Naive thymus-derived CD4-positive, alpha-beta T cell (primary cell): Measurements from ENCODE around the gene FUNDC2. TPM values are rescaled to one million over a fixed set of nuclear protein-coding genes. Genes with fewer than 3 reads are reported as not detected.

Source experiments
- ATAC-seq: fragments of 150-1000 bp; cut with Tn5 transposase; 2 replicates; pipeline ENCODE4 v1.10.0; 2021; ENCODE audit warnings: mild to moderate bottlenecking, moderate library complexity
- CTCF ChIA-PET: fragments of 350-600 bp; sonication (Branson Sonifier 250); formaldehyde crosslinking; loops from one replicate; lab custom pipeline; 2021; ENCODE audit warnings: antibody characterized with exemption; lab: Charles Lee
- POLR2A ChIA-PET: fragments of 350-600 bp; sonication (Branson Sonifier 250); formaldehyde crosslinking; loops from one replicate; lab custom pipeline; 2021; ENCODE audit warnings: antibody characterized with exemption, inconsistent platforms; lab: Charles Lee
- DNase-seq, 9 donors: peaks; one replicate each; pipeline versions ENCODE4 v3.0.0 to v3.0.0-alpha.2; 2020 to 2022; ENCODE audit warnings: mixed read lengths in 1 of 9
- H3K27ac ChIP-seq: one replicate; pipeline ENCODE4 v1.7.0; 2013; ENCODE audit warnings: mild to moderate bottlenecking, low read depth, low read length, moderate library complexity
- H3K27me3 ChIP-seq, 2 donors: one replicate each; pipeline ENCODE4 v1.7.0; 2013; ENCODE audit warnings: low read length in 2 of 2, mild to moderate bottlenecking in 2 of 2, moderate library complexity in 2 of 2; ENCODE audit not compliant: control insufficient read depth in 2 of 2, insufficient read depth in 2 of 2
- H3K36me3 ChIP-seq, 3 experiments: 1 replicate in 2 of 3; 2 replicates in 1 of 3; pipeline ENCODE4 v1.7.0; 2013; ENCODE audit warnings: low read length in 3 of 3, mild to moderate bottlenecking in 3 of 3, moderate library complexity in 1 of 3; ENCODE audit not compliant: insufficient read depth in 3 of 3, control insufficient read depth in 2 of 3
- H3K4me1 ChIP-seq, 2 donors: one replicate each; pipeline ENCODE4 v1.7.0; 2013; ENCODE audit warnings: low read length in 2 of 2, mild to moderate bottlenecking in 2 of 2, moderate library complexity in 1 of 2; ENCODE audit not compliant: control insufficient read depth in 2 of 2, insufficient read depth in 2 of 2
- H3K4me3 ChIP-seq: 2 replicates; pipeline ENCODE4 v1.7.0; 2013; ENCODE audit warnings: mild to moderate bottlenecking, low read length
- H3K9me3 ChIP-seq, 3 experiments: 1 replicate in 2 of 3; 2 replicates in 1 of 3; pipeline ENCODE4 v1.7.0; 2013; ENCODE audit warnings: low read length in 3 of 3; ENCODE audit not compliant: control insufficient read depth in 2 of 3
- H3K27ac Mint-ChIP-seq, 9 donors: one replicate each; pipeline ENCODE4 v1.8.0; 2020 to 2022; ENCODE audit warnings: mixed read lengths in 9 of 9, mild to moderate bottlenecking in 8 of 9, moderate library complexity in 5 of 9, inconsistent platforms in 2 of 9
- H3K27me3 Mint-ChIP-seq, 5 donors: one replicate each; pipeline ENCODE4 v1.8.0; 2021 to 2022; ENCODE audit warnings: mixed read lengths in 5 of 5, mild to moderate bottlenecking in 1 of 5
- H3K36me3 Mint-ChIP-seq, 5 donors: one replicate each; pipeline ENCODE4 v1.8.0; 2020 to 2022; ENCODE audit warnings: mixed read lengths in 5 of 5, mild to moderate bottlenecking in 3 of 5, inconsistent platforms in 1 of 5
- H3K4me1 Mint-ChIP-seq, 7 donors: one replicate each; pipeline ENCODE4 v1.8.0; 2020 to 2022; ENCODE audit warnings: mixed read lengths in 7 of 7, mild to moderate bottlenecking in 3 of 7, inconsistent platforms in 1 of 7
- H3K4me3 Mint-ChIP-seq, 10 donors: one replicate each; pipeline ENCODE4 v1.8.0; 2020 to 2022; ENCODE audit warnings: mild to moderate bottlenecking in 10 of 10, mixed read lengths in 10 of 10, moderate library complexity in 6 of 10, inconsistent platforms in 2 of 10
- H3K9me3 Mint-ChIP-seq, 11 donors: one replicate each; pipeline ENCODE4 v1.8.0; 2020 to 2022; ENCODE audit warnings: mixed read lengths in 11 of 11, mild to moderate bottlenecking in 4 of 11, inconsistent platforms in 1 of 11, moderate library complexity in 1 of 11
- intact Hi-C, 2 donors: fragments of 100-400 bp; cut with micrococcal nuclease; formaldehyde crosslinking; loops; one replicate each; pipeline ENCODE4 v1.15.1; 2023
- polyA plus RNA-seq, 2 donors: library from polyadenylated mRNA; unstranded; fragments of 300-500 nt; fragmentation: Illumina TruSeq; gene quantifications; one replicate each; pipeline ENCODE4 v1.2.3, GENCODE V29; 2021
- total RNA-seq, 6 experiments: library from RNA in 5 of 6; stranded (reverse) in 5 of 6; gene quantifications; 1 replicate in 5 of 6; 2 replicates in 1 of 6; pipeline ENCODE4 v1.2.3 and lab custom pipeline; 2021 to 2026

Gene FUNDC2
- total and polyA plus RNA-seq, 7 experiments from 2014 or later: 42.0 to 184 (median 57.9) TPM

DNA sequence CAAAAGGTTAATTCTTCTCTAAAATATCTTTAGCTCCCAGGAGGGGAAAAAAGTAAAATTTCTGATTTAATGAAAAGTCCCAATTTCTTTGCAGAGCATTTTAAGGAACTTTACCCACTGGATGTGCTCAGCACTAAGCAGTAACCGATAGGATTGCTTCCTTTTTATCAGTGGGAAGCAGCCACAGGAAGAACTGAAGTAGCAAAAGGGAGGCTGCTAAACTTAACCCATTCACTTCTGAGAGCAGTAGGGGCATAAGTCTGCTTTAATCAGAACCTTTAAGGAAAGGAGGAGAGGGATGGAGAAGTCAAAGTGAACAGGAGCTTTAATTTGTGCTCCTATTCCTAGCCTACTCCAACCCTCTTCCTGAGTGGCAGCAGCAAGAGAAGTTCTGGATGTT is 4.1 kb upstream of the FUNDC2 start, which contains the start of gene F8:
Gene F8, minus strand, starts transcription at position 139 of the 400 bp plus-strand sequence. CDS start 171 bp downstream, outside the sequence.
- peaks cover 0 to 5% (median under 1%) of the 10 kb centered on the region in 7 donors for H3K4me1 Mint-ChIP-seq
- Histone ChIP-seq H3K4me1 (no peaks in the 10 kb centered on the region), H3K27ac (no peak within 1 kb of the TSS), H3K4me3 (no peak within 1 kb of the TSS), H3K9me3 (no peaks in the 10 kb centered on the region), H3K36me3 (no peaks in the 10 kb centered on the region), H3K27me3 (no peaks in the 10 kb centered on the region)
- peak within 1 kb of the TSS in 3 of 9 donors; percentile 5 to 16 (median 6) for H3K27ac Mint-ChIP-seq
- H3K27me3 Mint-ChIP-seq: peaks cover 0 to 36% (median 0%) of the 10 kb centered on the region in 5 donors
- H3K4me3 Mint-ChIP-seq: no peak within 1 kb of the TSS
- intact Hi-C loops: loop anchor here in 1 of 2 donors (10.0 kb wide), 1 partner anchor 628 kb away; the partner anchor contains the start of gene RPL10
- ATAC-seq (no peak), DNase-seq (no peak)
- H3K36me3 Mint-ChIP-seq: no peaks in the 10 kb centered on the region
- no peaks in the 10 kb centered on the region for H3K9me3 Mint-ChIP-seq
- ChIA-PET CTCF (no interaction called here), POLR2A (interaction anchor here (1.5 kb wide), 1 partner anchor 47 kb away, joined by 3 read pairs; no protein-coding TSS in a partner anchor)

DNA sequence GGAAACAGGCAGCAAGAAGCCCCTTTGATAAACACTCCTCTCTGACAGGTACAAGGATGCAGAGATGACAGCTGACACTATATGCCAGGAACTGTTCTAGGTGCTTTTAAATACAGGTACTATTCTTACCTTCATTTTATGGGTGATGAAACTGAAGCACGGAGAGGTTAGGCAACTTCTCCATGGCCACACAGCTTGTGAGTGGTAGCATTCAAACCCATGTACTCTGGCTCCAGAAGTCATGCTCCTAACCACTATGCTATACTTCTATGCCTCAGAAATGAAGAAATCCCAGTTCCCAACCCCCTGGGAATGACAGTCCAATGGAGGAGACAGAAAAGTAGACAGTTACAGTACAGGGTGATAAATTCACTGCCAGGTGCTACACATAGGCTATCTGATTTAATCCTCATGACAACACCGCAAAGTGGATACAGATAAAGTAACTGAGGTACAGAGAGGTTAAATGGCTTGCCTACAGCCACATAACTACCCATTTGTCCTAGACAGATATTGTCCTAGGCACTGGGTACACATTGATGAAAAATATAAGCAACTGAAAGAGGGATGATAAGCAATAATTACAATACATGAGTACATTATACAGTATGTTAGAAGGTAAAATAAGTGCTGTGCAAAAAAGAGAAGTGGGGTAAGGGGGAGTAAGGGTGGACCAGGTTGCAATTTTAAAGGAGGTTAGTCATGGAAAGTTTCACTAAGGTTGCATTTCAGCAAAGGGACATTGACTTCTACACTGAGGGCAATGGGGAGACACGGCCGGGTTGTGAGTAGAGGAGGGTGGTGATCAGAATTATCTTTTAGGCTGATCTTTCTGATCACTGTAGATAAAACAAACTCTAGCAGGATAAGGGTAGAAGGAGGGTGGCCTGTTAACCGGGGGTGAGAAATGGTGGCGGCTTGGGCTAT is 2.5 kb upstream of the FUNDC2 start:
- Histone ChIP-seq H3K4me3 (no peak overlapping the region), H3K9me3 (no peaks in the 10 kb centered on the region), H3K27ac (no peak overlapping the region), H3K36me3 (no peaks in the 10 kb centered on the region), H3K27me3 (no peaks in the 10 kb centered on the region), H3K4me1 (peaks cover 4 to 12% of the 10 kb centered on the region in 2 donors)
- CTCF ChIA-PET: no interaction called here
- Mint-ChIP-seq H3K4me1 (peaks cover 0 to 17% (median 12%) of the 10 kb centered on the region in 7 donors), H3K27me3 (peaks cover 0 to 36% (median 0%) of the 10 kb centered on the region in 5 donors), H3K27ac (peak overlapping the region in 5 of 9 donors; percentile 13 to 83 (median 48)), H3K4me3 (peak overlapping the region in 4 of 10 donors; percentile 14 to 53 (median 28)), H3K9me3 (no peaks in the 10 kb centered on the region), H3K36me3 (no peaks in the 10 kb centered on the region)
- intact Hi-C loops: loop anchor here in 1 of 2 donors (10.0 kb wide), 1 partner anchor 629 kb away; the partner anchor contains the start of gene RPL10
- DNase-seq (no peak), ATAC-seq (no peak)
- POLR2A ChIA-PET: interaction anchor here (1.5 kb wide), 1 partner anchor 45 kb away, joined by 3 read pairs; no protein-coding TSS in a partner anchor

DNA sequence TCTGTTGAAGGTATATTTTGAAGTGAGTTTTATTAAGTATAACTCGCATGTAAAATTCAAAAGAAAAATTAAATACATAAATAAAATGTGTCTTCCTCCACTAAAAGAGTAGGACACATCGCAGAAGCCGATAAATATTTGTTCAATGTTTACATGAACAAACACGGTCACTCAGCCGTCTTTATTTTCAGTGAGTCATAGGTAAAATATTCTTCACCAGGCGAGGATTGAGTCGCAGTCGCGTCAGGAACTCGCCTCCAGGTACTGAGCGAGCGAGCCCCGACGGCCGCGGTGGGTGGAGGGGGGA is 271 bp upstream of the FUNDC2 start:
- H3K27ac ChIP-seq: peak overlapping the region; percentile 79
- no peaks in the 10 kb centered on the region for H3K27me3 ChIP-seq
- ATAC-seq (no peak), DNase-seq (no peak)
- H3K9me3 Mint-ChIP-seq: no peaks in the 10 kb centered on the region
- ChIA-PET CTCF (interaction anchor here (0.6 kb wide), 1 partner anchor 22 kb away, joined by 3 read pairs; no protein-coding TSS in a partner anchor), POLR2A (interaction anchor here (0.6 to 1.3 kb wide), 5 partner anchors 20 to 47 kb away, joined by 3 to 5 read pairs (median 4); no protein-coding TSS in a partner anchor)
- H3K36me3 Mint-ChIP-seq: peaks cover 0 to 3% (median 0%) of the 10 kb centered on the region in 5 donors
- peak overlapping the region; percentile 81 to 91 (median 85) for H3K4me3 Mint-ChIP-seq
- peak overlapping the region; percentile 48 for H3K4me3 ChIP-seq
- H3K4me1 Mint-ChIP-seq: peaks cover 5 to 27% (median 23%) of the 10 kb centered on the region in 7 donors
- no peaks in the 10 kb centered on the region for H3K9me3 ChIP-seq
- intact Hi-C loops: loop anchor here (1.0 to 10.0 kb wide), 14 partner anchors 23 to 854 kb away; partner anchors contain the start of genes DKC1 (in 2 of the 2), VBP1 (in 2 of the 2), BRCC3 (in 1 of the 2) and CMC4 (in 1 of the 2)
- H3K27ac Mint-ChIP-seq: peak overlapping the region; percentile 84 to 95 (median 92)
- peaks cover 4 to 12% of the 10 kb centered on the region in 2 donors for H3K4me1 ChIP-seq
- no peaks in the 10 kb centered on the region for H3K36me3 ChIP-seq
- peaks cover 0 to 24% (median 0%) of the 10 kb centered on the region in 5 donors for H3K27me3 Mint-ChIP-seq

DNA sequence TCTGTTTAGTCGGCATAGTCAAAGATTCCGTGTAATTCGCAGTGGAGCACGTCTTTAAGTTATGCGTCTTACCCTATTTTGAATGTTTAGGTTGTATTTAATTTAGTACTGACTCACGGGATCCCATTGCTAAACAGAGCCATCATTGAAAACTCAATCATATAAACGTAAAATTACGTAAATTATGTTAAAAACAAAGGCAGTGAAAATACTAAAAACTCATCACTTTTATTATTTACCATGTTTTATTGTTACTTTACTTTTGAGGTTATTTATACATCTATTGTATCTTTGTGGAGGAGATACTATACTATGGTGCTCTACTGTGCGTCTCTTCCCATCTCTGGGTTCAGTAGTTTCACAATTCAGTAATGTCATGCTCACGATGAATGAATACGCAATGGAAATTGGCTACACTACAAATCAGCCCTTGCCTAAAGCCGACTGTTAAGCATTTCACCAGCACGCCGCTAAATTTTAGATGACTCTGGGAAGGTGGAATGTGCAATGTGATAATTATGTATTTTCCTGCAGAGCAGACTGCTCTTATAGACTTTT is 944 bp downstream of the FUNDC2 start:
- H3K9me3 ChIP-seq: no peaks in the 10 kb centered on the region
- Mint-ChIP-seq H3K36me3 (peaks cover 0 to 3% (median 0%) of the 10 kb centered on the region in 5 donors), H3K4me3 (peak overlapping the region; percentile 82 to 92 (median 90)), H3K9me3 (no peaks in the 10 kb centered on the region), H3K27me3 (peaks cover 0 to 14% (median 0%) of the 10 kb centered on the region in 5 donors), H3K4me1 (peaks cover 5 to 31% (median 27%) of the 10 kb centered on the region in 7 donors), H3K27ac (peak overlapping the region; percentile 84 to 97 (median 92))
- peak overlapping the region; percentile 90 for H3K4me3 ChIP-seq
- POLR2A ChIA-PET: interaction anchor here (0.8 to 1.3 kb wide), 5 partner anchors 28 to 44 kb away, joined by 3 to 5 read pairs (median 4); no protein-coding TSS in a partner anchor
- ATAC-seq (no peak), DNase-seq (peak in 5 of 9 donors; percentile 12 to 61 (median 29))
- peak overlapping the region; percentile 94 for H3K27ac ChIP-seq
- peaks cover 4 to 12% of the 10 kb centered on the region in 2 donors for H3K4me1 ChIP-seq
- intact Hi-C loops: loop anchor here (1.0 to 10.0 kb wide), 10 partner anchors 29 to 853 kb away; partner anchors contain the start of genes DKC1 (in 2 of the 2), RAB39B (in 1 of the 2), RPL10 (in 1 of the 2) and VAMP7 (in 1 of the 2)
- H3K27me3 ChIP-seq: no peaks in the 10 kb centered on the region
- H3K36me3 ChIP-seq: no peaks in the 10 kb centered on the region
- CTCF ChIA-PET: no interaction called here

DNA sequence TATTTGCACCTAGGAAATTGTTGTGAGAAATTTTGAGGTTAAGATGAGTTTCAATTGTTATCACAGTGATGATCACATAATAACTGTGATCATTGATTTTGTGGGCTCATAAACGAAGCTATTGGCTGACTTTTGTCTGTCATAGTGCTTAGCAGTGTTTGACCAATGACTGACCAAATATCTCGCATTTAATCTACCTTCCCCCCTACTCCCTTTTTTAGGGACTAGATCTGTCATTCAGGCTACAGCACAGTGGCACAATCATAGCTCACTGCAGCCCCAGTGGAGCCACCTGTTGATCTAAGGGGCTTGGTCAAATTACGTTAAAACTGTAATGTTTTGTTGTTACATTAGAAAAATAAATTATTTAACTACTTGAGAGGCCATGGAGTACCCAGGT is 1.5 kb downstream of the FUNDC2 start:
- DNase-seq (no peak), ATAC-seq (no peak)
- Mint-ChIP-seq H3K4me3 (peak overlapping the region; percentile 82 to 92 (median 90)), H3K9me3 (no peaks in the 10 kb centered on the region), H3K27ac (peak overlapping the region in 8 of 9 donors; percentile 5 to 97 (median 92)), H3K36me3 (peaks cover 0 to 3% (median 0%) of the 10 kb centered on the region in 5 donors), H3K27me3 (peaks cover 0 to 13% (median 0%) of the 10 kb centered on the region in 5 donors), H3K4me1 (peaks cover 5 to 31% (median 27%) of the 10 kb centered on the region in 7 donors)
- CTCF ChIA-PET: no interaction called here
- no peaks in the 10 kb centered on the region for H3K27me3 ChIP-seq
- peak overlapping the region; percentile 94 for H3K27ac ChIP-seq
- POLR2A ChIA-PET: no interaction called here
- intact Hi-C loops: loop anchor here (5.0 to 10.0 kb wide), 2 partner anchors 159 to 633 kb away; partner anchors contain the start of gene RPL10 (in 1 of the 2)
- H3K9me3 ChIP-seq: no peaks in the 10 kb centered on the region
- peaks cover 4 to 12% of the 10 kb centered on the region in 2 donors for H3K4me1 ChIP-seq
- H3K4me3 ChIP-seq: peak overlapping the region; percentile 90
- H3K36me3 ChIP-seq: no peaks in the 10 kb centered on the region
